ENCODE data around the gene ILK. TPM values are rescaled to one million over a fixed set of nuclear protein-coding genes. Genes with fewer than 3 reads are reported as not detected.

Gene ILK
- total and polyA plus RNA-seq, 8 donors, result 146 to 165 (median 154) TPM

DNA sequence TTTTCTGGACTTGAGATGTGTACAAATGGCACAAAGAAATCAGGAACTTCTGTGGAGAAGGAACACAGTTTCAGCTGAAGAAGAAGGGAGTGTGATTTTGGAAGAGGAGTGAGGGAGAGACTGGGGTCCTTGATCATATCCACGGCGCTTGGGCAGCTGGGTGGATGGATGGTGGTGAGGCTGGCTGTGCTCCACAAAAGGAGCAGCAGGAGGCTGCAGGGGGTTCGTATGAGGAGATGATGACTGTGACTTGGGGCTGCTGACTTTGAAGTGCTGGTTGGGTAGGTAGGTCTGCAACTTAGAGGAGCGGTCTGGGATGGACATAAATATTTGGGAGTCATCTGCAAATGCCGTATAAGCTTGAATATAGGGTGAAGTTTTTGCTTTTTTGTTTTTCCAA lies 53.4 kb downstream of the ILK start:
- no peak for TF ChIP-seq CTCF (IDR thresholded peaks at IDR 0.05)
- peaks cover 0 to 9% of the 10 kb centered on the region in 2 donors for H3K4me1 ChIP-seq
- H3K27ac ChIP-seq, result no peak overlapping the region
- no peak for ATAC-seq
- no peak for DNase-seq
- H3K9me3 ChIP-seq, result no peaks in the 10 kb centered on the region
- no peaks in the 10 kb centered on the region for H3K36me3 ChIP-seq
- intact Hi-C loops (cut with DNase I), result no loop called here
- peaks cover 0 to 25% of the 10 kb centered on the region in 2 donors for H3K27me3 ChIP-seq
- H3K4me3 ChIP-seq, result no peak overlapping the region

DNA sequence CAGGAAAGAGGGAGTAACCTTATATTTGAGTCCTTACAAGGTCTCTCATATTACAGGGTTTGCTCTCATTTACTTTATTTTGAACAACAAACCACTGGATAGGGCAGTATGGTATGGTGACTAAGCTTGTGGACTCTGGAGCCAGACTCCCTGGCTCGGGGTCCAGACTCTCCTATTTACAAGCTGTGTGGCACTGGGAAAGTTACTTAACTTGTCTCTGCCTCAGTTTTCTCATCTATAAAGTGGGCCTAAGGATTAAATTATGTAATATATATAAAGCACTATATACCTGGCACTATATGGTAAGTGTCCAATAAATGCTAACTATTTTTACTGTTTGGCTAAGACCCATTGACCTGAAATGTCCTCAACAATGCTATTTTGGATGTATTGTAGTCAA lies 53.8 kb downstream of the ILK start:
- intact Hi-C loops (cut with DNase I), result no loop called here
- Histone ChIP-seq H3K4me3 (no peak overlapping the region), H3K36me3 (no peaks in the 10 kb centered on the region), H3K9me3 (no peaks in the 10 kb centered on the region), H3K27me3 (peaks cover 0 to 25% of the 10 kb centered on the region in 2 donors), H3K4me1 (peaks cover 0 to 5% of the 10 kb centered on the region in 2 donors), H3K27ac (no peak overlapping the region)
- ATAC-seq, result no peak
- DNase-seq, result no peak
- no peak for TF ChIP-seq CTCF (IDR thresholded peaks at IDR 0.05)

DNA sequence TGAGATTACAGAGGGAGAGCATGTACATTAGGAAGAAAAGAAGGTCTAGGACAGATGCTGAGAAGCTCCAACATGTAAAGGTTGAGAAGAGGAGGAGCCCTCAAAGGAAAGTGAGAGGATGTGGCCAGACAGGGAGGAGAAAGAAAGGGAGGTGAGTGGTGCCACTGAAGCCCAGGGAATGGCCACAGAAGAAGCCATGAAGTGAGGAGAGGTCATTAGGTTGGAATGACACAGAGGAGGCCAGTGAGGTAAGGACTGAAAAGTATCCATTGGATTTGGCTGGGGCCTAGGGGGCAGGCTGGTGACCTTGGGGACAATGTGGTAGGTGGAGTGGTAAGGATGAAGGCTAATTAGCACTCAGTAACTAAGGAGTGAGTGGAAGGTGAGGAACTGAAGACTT lies 55.1 kb downstream of the ILK start:
- DNase-seq (no peak), ATAC-seq (no peak)
- Histone ChIP-seq H3K27me3 (peaks cover 0 to 25% of the 10 kb centered on the region in 2 donors), H3K27ac (no peak overlapping the region), H3K36me3 (no peaks in the 10 kb centered on the region), H3K4me1 (no peaks in the 10 kb centered on the region), H3K9me3 (no peaks in the 10 kb centered on the region), H3K4me3 (no peak overlapping the region)
- no peak for TF ChIP-seq CTCF (IDR thresholded peaks at IDR 0.05)
- intact Hi-C loops (cut with DNase I), result no loop called here

Other genes starting within 250 kb of the ILK start
- 10 to 100 TPM; 55.2 to 79.3 TPM for gene SMPD1, start 213.3 kb upstream of the ILK start, total RNA-seq
- gene SMPD1, start 213.3 kb upstream of the ILK start, polyA plus RNA-seq (ENCODE audit: insufficient read length in 6 of 6), result 10 to 100 TPM; 18.6 to 27.8 (median 22.7) TPM
- gene APBB1, start 184.7 kb upstream of the ILK start, total RNA-seq, result 10 to 100 TPM; 30.7 to 32.1 TPM
- gene APBB1, start 184.7 kb upstream of the ILK start, polyA plus RNA-seq (ENCODE audit: insufficient read length in 6 of 6), result 10 to 100 TPM; 40.2 to 47.1 (median 44.5) TPM
- gene HPX, start 162.8 kb upstream of the ILK start, total RNA-seq, result under 1 TPM; 0.86 to 0.90 TPM
- gene HPX, start 162.8 kb upstream of the ILK start, polyA plus RNA-seq (ENCODE audit: insufficient read length in 6 of 6), result 10 to 100 TPM in 2 of 6 donors, 1 to 10 TPM in 4; 5.8 to 11.4 (median 7.4) TPM
- gene TRIM3, start 129.8 kb upstream of the ILK start, total RNA-seq, result 10 to 100 TPM; 20.6 to 24.5 TPM
- gene TRIM3, start 129.8 kb upstream of the ILK start, polyA plus RNA-seq (ENCODE audit: insufficient read length in 6 of 6), result 10 to 100 TPM; 22.5 to 35.5 (median 27.4) TPM
- gene ARFIP2, start 122.4 kb upstream of the ILK start, total RNA-seq, result 10 to 100 TPM; 41.3 to 51.0 TPM
- 10 to 100 TPM; 61.2 to 75.0 (median 67.6) TPM for gene ARFIP2, start 122.4 kb upstream of the ILK start, polyA plus RNA-seq (ENCODE audit: insufficient read length in 6 of 6)
- 10 to 100 TPM; 36.8 to 46.4 TPM for gene TIMM10B, start 122.3 kb upstream of the ILK start, total RNA-seq
- 10 to 100 TPM; 29.0 to 33.0 (median 30.2) TPM for gene TIMM10B, start 122.3 kb upstream of the ILK start, polyA plus RNA-seq (ENCODE audit: insufficient read length in 6 of 6)
- gene DNHD1, start 106.5 kb upstream of the ILK start, total RNA-seq, result 10 to 100 TPM in 1 of 2 donors, 1 to 10 TPM in 1; 7.1 to 12.5 TPM
- 10 to 100 TPM; 14.3 to 18.6 (median 16.1) TPM for gene DNHD1, start 106.5 kb upstream of the ILK start, polyA plus RNA-seq (ENCODE audit: insufficient read length in 6 of 6)
- gene RRP8, start 158 bp upstream of the ILK start, total RNA-seq, result 10 to 100 TPM; 18.0 to 19.5 TPM
- gene RRP8, start 158 bp upstream of the ILK start, polyA plus RNA-seq (ENCODE audit: insufficient read length in 6 of 6), result 10 to 100 TPM; 17.0 to 24.4 (median 22.2) TPM
- gene TAF10, start 8.4 kb downstream of the ILK start, total RNA-seq, result 100 to 1,000 TPM; 127 TPM
- gene TAF10, start 8.4 kb downstream of the ILK start, polyA plus RNA-seq (ENCODE audit: insufficient read length in 6 of 6), result 10 to 100 TPM; 44.6 to 72.1 (median 59.1) TPM
- 100 to 1,000 TPM; 202 to 264 TPM for gene TPP1, start 15.6 kb downstream of the ILK start, total RNA-seq
- gene TPP1, start 15.6 kb downstream of the ILK start, polyA plus RNA-seq (ENCODE audit: insufficient read length in 6 of 6), result 10 to 100 TPM; 60.3 to 81.1 (median 68.6) TPM
- 10 to 100 TPM; 15.4 to 18.9 TPM for gene DCHS1, start 52.0 kb downstream of the ILK start, total RNA-seq
- 10 to 100 TPM; 32.8 to 49.5 (median 40.9) TPM for gene DCHS1, start 52.0 kb downstream of the ILK start, polyA plus RNA-seq (ENCODE audit: insufficient read length in 6 of 6)
- gene MRPL17, start 79.6 kb downstream of the ILK start, total RNA-seq, result 10 to 100 TPM; 47.6 to 51.6 TPM
- 10 to 100 TPM; 45.0 to 57.3 (median 51.7) TPM for gene MRPL17, start 79.6 kb downstream of the ILK start, polyA plus RNA-seq (ENCODE audit: insufficient read length in 6 of 6)
- gene OR2AG2, start 168.2 kb downstream of the ILK start, total RNA-seq, result under 1 TPM; 0.13 to 0.20 TPM
- under 1 TPM in 2 of 6 donors, not detected in 4; 0.06 to 0.08 TPM for gene OR2AG2, start 168.2 kb downstream of the ILK start, polyA plus RNA-seq (ENCODE audit: insufficient read length in 6 of 6)
- gene OR2AG1, start 179.2 kb downstream of the ILK start, total RNA-seq, result not detected
- gene OR2AG1, start 179.2 kb downstream of the ILK start, polyA plus RNA-seq (ENCODE audit: insufficient read length in 6 of 6), result under 1 TPM in 5 of 6 donors, not detected in 1; 0.03 to 0.06 (median 0.05) TPM
- under 1 TPM; 0.15 to 0.18 TPM for gene OR6A2, start 195.9 kb downstream of the ILK start, total RNA-seq
- gene OR6A2, start 195.9 kb downstream of the ILK start, polyA plus RNA-seq (ENCODE audit: insufficient read length in 6 of 6), result not detected
- not detected for gene OR10A5, start 241.9 kb downstream of the ILK start, total RNA-seq
- not detected for gene OR10A5, start 241.9 kb downstream of the ILK start, polyA plus RNA-seq (ENCODE audit: insufficient read length in 6 of 6)

Measured in left lung (tissue), 10 donors.